ENCODE measurements around the gene SQOR.

The SQOR gene

DNA sequence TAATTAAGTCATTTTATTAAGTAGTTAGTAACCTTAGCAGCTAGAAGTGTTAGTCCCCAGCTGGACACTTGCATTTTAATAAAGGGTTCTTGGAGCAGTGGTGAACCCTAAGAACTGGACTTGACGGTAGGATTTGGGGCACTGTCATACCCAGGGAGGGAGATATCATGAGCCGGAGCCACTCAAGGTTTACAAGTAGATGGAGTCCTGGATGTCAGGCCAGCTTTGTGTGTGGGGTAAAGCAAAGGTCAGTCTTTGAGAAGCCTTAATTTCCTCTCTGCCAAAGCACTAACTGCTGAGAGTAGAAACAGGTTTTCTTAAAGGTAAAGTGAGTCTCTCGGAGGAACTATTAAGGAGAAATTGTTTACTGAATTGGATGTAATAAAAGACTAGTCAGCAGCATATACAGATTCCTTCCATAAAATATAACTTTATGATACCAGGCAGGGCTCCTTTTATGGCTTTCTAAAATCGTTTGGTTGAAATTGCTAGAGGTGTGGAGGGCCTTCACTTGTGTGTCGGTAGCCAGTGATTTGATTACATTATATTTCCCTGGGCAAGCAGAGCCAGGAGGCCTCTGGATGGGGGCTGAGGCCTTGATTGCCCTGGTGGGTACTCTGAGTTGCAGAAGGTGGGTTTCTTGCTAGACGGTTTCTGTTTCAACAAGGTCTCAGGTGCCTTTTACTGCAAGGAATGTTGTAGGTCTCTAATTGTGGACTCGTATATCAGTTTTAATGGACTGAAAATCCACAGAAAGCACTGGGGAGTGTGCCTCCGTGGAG lies 23.1 kb downstream of the SQOR start:
- no peaks in the 10 kb centered on the region for H3K4me1 ChIP-seq (ENCODE audit: control insufficient read depth, low read length)
- H3K9me2 ChIP-seq (replicated peaks; ENCODE audit: control insufficient read depth, low read length): no peaks in the 10 kb centered on the region
- H4K20me1 ChIP-seq (ENCODE audit: control insufficient read depth, insufficient read depth, low read depth, low read length): no peaks in the 10 kb centered on the region
- no peaks in the 10 kb centered on the region for H3K79me2 ChIP-seq (ENCODE audit: control insufficient read depth, low read length)
- H3K27me3 ChIP-seq (ENCODE audit: control insufficient read depth, low read length): no peaks in the 10 kb centered on the region
- no peaks in the 10 kb centered on the region for H3K9me3 ChIP-seq (ENCODE audit: control insufficient read depth, insufficient read depth, low read length)
- H3K4me3 ChIP-seq (ENCODE audit: low read length): no peak overlapping the region
- no peaks in the 10 kb centered on the region for H3F3A ChIP-seq (ENCODE audit: control insufficient read depth, insufficient read depth)
- no peak for TF ChIP-seq EZH2phosphoT487 (IDR thresholded peaks at IDR 0.05; ENCODE audit: borderline replicate concordance, low read length)
- TF ChIP-seq, protein P1, sequence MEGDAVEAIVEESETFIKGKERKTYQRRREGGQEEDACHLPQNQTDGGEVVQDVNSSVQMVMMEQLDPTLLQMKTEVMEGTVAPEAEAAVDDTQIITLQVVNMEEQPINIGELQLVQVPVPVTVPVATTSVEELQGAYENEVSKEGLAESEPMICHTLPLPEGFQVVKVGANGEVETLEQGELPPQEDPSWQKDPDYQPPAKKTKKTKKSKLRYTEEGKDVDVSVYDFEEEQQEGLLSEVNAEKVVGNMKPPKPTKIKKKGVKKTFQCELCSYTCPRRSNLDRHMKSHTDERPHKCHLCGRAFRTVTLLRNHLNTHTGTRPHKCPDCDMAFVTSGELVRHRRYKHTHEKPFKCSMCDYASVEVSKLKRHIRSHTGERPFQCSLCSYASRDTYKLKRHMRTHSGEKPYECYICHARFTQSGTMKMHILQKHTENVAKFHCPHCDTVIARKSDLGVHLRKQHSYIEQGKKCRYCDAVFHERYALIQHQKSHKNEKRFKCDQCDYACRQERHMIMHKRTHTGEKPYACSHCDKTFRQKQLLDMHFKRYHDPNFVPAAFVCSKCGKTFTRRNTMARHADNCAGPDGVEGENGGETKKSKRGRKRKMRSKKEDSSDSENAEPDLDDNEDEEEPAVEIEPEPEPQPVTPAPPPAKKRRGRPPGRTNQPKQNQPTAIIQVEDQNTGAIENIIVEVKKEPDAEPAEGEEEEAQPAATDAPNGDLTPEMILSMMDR (IDR thresholded peaks at IDR 0.05; ENCODE audit: low read depth, low read length, poor library complexity, severe bottlenecking): no peak
- no peak overlapping the region for H3K27ac ChIP-seq (ENCODE audit: low read depth, low read length)
- H3K4me2 ChIP-seq (ENCODE audit: low read length): no peak overlapping the region
- no peaks in the 10 kb centered on the region for H3K36me3 ChIP-seq (ENCODE audit: control insufficient read depth, low read length)

DNA sequence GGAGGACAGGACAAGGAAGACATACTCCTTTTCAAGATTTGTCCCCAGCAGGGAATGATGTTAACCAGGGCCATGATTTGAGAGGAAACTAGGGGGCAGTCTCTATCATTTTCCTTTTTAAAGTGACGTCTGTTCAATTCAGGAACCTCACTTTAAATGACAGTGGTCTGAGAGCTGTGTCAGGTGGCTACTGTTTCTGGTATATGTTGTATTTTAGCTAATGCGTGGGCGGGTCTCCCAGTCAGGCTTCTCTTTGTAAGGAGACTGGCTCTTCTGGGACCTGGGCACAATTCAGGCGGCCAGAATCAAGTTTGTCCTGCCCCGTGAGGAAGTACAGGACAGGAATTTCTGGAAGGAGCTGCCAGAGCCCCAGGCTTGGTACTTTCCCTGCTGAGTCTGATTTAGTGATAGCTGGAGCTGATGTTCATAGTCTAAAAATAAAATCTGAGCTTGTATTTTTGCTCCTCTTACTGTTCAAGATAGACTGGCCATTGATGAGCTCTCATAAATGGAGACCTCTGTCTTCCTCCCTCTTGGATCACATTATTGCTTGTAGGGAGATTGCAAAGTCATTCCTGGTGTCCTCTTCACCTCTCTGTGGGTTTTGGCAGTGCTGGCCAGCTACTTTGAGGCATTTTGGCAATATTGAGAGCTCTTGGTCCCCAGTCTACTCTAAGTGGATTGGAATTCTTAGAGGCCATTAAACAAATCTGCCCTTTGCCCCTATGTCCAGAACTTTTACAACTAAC lies 25.6 kb downstream of the SQOR start:
- H3K9me3 ChIP-seq (ENCODE audit: control insufficient read depth, insufficient read depth, low read length): no peaks in the 10 kb centered on the region
- H3K4me1 ChIP-seq (ENCODE audit: control insufficient read depth, low read length): no peaks in the 10 kb centered on the region
- no peaks in the 10 kb centered on the region for H3K27me3 ChIP-seq (ENCODE audit: control insufficient read depth, low read length)
- no peaks in the 10 kb centered on the region for H4K20me1 ChIP-seq (ENCODE audit: control insufficient read depth, insufficient read depth, low read depth, low read length)
- no peak overlapping the region for H3K4me2 ChIP-seq (ENCODE audit: low read length)
- TF ChIP-seq, protein P1 (IDR thresholded peaks at IDR 0.05; ENCODE audit: low read depth, low read length, poor library complexity, severe bottlenecking): peak; percentile 13
- TF ChIP-seq EZH2phosphoT487 (IDR thresholded peaks at IDR 0.05; ENCODE audit: borderline replicate concordance, low read length): no peak
- H3K79me2 ChIP-seq (ENCODE audit: control insufficient read depth, low read length): no peaks in the 10 kb centered on the region
- H3K27ac ChIP-seq (ENCODE audit: low read depth, low read length): no peak overlapping the region
- H3K9me2 ChIP-seq (replicated peaks; ENCODE audit: control insufficient read depth, low read length): no peaks in the 10 kb centered on the region
- H3F3A ChIP-seq (ENCODE audit: control insufficient read depth, insufficient read depth): no peaks in the 10 kb centered on the region
- no peak overlapping the region for H3K4me3 ChIP-seq (ENCODE audit: low read length)
- H3K36me3 ChIP-seq (ENCODE audit: control insufficient read depth, low read length): no peaks in the 10 kb centered on the region

DNA sequence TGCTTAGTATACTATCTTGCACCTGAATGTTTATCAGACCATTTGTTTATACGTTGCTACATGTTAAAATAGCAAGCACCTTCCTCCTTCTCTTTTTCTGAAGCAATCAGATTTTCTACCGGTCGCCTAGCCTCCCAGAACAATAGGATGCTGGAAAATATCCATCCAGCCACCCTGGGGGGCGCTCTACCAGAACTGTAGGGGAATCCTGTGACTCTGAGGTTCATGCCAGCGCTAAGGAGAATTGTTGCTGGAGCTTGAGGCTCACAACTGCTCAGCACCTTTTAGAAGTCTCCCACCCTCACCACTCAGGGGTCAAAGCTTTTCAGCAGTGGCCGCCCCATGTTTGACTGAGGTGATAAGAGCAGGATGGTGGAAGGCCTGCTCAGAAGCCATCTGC lies 27.5 kb downstream of the SQOR start:
- no peaks in the 10 kb centered on the region for H3K9me3 ChIP-seq (ENCODE audit: control insufficient read depth, insufficient read depth, low read length)
- H3K27ac ChIP-seq (ENCODE audit: low read depth, low read length): no peak overlapping the region
- H3K36me3 ChIP-seq (ENCODE audit: control insufficient read depth, low read length): no peaks in the 10 kb centered on the region
- H3K27me3 ChIP-seq (ENCODE audit: control insufficient read depth, low read length): no peaks in the 10 kb centered on the region
- no peaks in the 10 kb centered on the region for H3F3A ChIP-seq (ENCODE audit: control insufficient read depth, insufficient read depth)
- no peaks in the 10 kb centered on the region for H4K20me1 ChIP-seq (ENCODE audit: control insufficient read depth, insufficient read depth, low read depth, low read length)
- TF ChIP-seq, protein P1 (IDR thresholded peaks at IDR 0.05; ENCODE audit: low read depth, low read length, poor library complexity, severe bottlenecking): peak; percentile 20
- no peak for TF ChIP-seq EZH2phosphoT487 (IDR thresholded peaks at IDR 0.05; ENCODE audit: borderline replicate concordance, low read length)
- H3K79me2 ChIP-seq (ENCODE audit: control insufficient read depth, low read length): no peaks in the 10 kb centered on the region
- no peak overlapping the region for H3K4me3 ChIP-seq (ENCODE audit: low read length)
- H3K4me1 ChIP-seq (ENCODE audit: control insufficient read depth, low read length): no peaks in the 10 kb centered on the region
- no peaks in the 10 kb centered on the region for H3K9me2 ChIP-seq (replicated peaks; ENCODE audit: control insufficient read depth, low read length)
- H3K4me2 ChIP-seq (ENCODE audit: low read length): no peak overlapping the region
